Liver (tissue), 9 donors: ENCODE data around the gene ANGEL2. TPM values are rescaled to one million over a fixed set of nuclear protein-coding genes. Genes with fewer than 3 reads are reported as not detected.

Experiments
- DNase-seq: peaks from one replicate; pipeline ENCODE4 v3.0.0-alpha.2; 2017; ENCODE audit warnings: low spot score
- H3K27ac ChIP-seq, 2 donors: one replicate each; pipeline ENCODE4 v1.7.0; 2013; ENCODE audit warnings: inconsistent platforms in 2 of 2, low read length in 2 of 2, control low read depth in 1 of 2, low read depth in 1 of 2, mild to moderate bottlenecking in 1 of 2
- H3K27me3 ChIP-seq, 4 donors: one replicate each; pipeline versions ENCODE4 v1.6.1 to v1.7.0; 2013; ENCODE audit warnings: low read length in 3 of 4, inconsistent platforms in 1 of 4, mild to moderate bottlenecking in 1 of 4, moderate library complexity in 1 of 4; ENCODE audit not compliant: control insufficient read depth in 4 of 4, insufficient read depth in 4 of 4
- H3K36me3 ChIP-seq, 4 donors: one replicate each; pipeline versions ENCODE4 v1.6.1 to v1.7.0; 2013; ENCODE audit warnings: low read length in 3 of 4, mild to moderate bottlenecking in 3 of 4, low read depth in 1 of 4, moderate library complexity in 1 of 4; ENCODE audit not compliant: control insufficient read depth in 4 of 4, insufficient read depth in 3 of 4
- H3K4me1 ChIP-seq, 4 donors: one replicate each; pipeline versions ENCODE4 v1.6.1 to v1.7.0; 2013; ENCODE audit warnings: low read length in 3 of 4, mild to moderate bottlenecking in 3 of 4, moderate library complexity in 1 of 4; ENCODE audit not compliant: control insufficient read depth in 4 of 4, insufficient read depth in 4 of 4
- H3K4me3 ChIP-seq, 3 donors: one replicate each; pipeline versions ENCODE4 v1.6.1 to v1.7.0; 2013; ENCODE audit warnings: low read length in 3 of 3, control low read depth in 1 of 3, low read depth in 1 of 3, mild to moderate bottlenecking in 1 of 3
- H3K9ac ChIP-seq, 2 donors: one replicate each; pipeline ENCODE4 v1.7.0; 2013; ENCODE audit warnings: low read length in 2 of 2, mild to moderate bottlenecking in 2 of 2, moderate library complexity in 2 of 2, control low read depth in 1 of 2, low read depth in 1 of 2
- H3K9me3 ChIP-seq, 4 donors: one replicate each; pipeline versions ENCODE4 v1.6.1 to v1.7.0; 2013; ENCODE audit warnings: low read length in 3 of 4; ENCODE audit not compliant: control insufficient read depth in 4 of 4
- CTCF ChIP-seq: fragments of 150-350 bp; IDR thresholded peaks from 2 replicates; pipeline ENCODE4 v1.5.1; 2017; ENCODE audit warnings: improper control_type of control experiment, low read depth, low read length; ENCODE audit not compliant: missing input control
- EGR1 ChIP-seq, 2 donors: IDR thresholded peaks; 2 replicates each; pipeline ENCODE4 v1.6.1; 2016 to 2018; ENCODE audit warnings: antibody characterized with exemption in 2 of 2, low read depth in 2 of 2
- FOXA1 ChIP-seq: IDR thresholded peaks from 2 replicates; pipeline ENCODE4 v1.6.1; 2016; ENCODE audit warnings: antibody characterized with exemption
- FOXA2 ChIP-seq: IDR thresholded peaks from 2 replicates; pipeline ENCODE4 v1.6.1; 2016; ENCODE audit warnings: antibody characterized with exemption
- GABPA ChIP-seq, 2 donors: IDR thresholded peaks in 1 of 2; conservative IDR thresholded peaks in 1 of 2; 2 replicates each; pipeline ENCODE4 v1.6.1; 2016; ENCODE audit warnings: antibody characterized with exemption in 2 of 2, mild to moderate bottlenecking in 1 of 2, moderate library complexity in 1 of 2
- HNF4A ChIP-seq, 2 donors: conservative IDR thresholded peaks; 2 replicates each; pipeline ENCODE4 v1.6.1; 2016; ENCODE audit warnings: antibody characterized with exemption in 2 of 2, mild to moderate bottlenecking in 2 of 2
- HNF4G ChIP-seq: IDR thresholded peaks from 2 replicates; pipeline ENCODE4 v1.6.1; 2016; ENCODE audit warnings: antibody characterized with exemption
- NR2F2 ChIP-seq: IDR thresholded peaks from 2 replicates; pipeline ENCODE4 v1.6.1; 2016; ENCODE audit warnings: antibody characterized with exemption
- RAD21 ChIP-seq, 2 donors: IDR thresholded peaks; 2 replicates each; pipeline ENCODE4 v1.6.1; 2016; ENCODE audit warnings: antibody characterized with exemption in 2 of 2, mild to moderate bottlenecking in 2 of 2
- RXRA ChIP-seq, 2 donors: IDR thresholded peaks; 2 replicates each; pipeline ENCODE4 v1.6.1; 2017 to 2018; ENCODE audit warnings: antibody characterized with exemption in 2 of 2, mild to moderate bottlenecking in 1 of 2
- SP1 ChIP-seq: IDR thresholded peaks from 2 replicates; pipeline ENCODE4 v1.6.1; 2018; ENCODE audit warnings: antibody characterized with exemption, mild to moderate bottlenecking
- TAF1 ChIP-seq: conservative IDR thresholded peaks from 2 replicates; pipeline ENCODE4 v1.6.1; 2016; ENCODE audit warnings: antibody characterized with exemption, mild to moderate bottlenecking
- YY1 ChIP-seq: IDR thresholded peaks from 2 replicates; pipeline ENCODE4 v1.6.1; 2016; ENCODE audit warnings: antibody characterized with exemption, mild to moderate bottlenecking
- ZBTB33 ChIP-seq: IDR thresholded peaks from 2 replicates; pipeline ENCODE4 v1.6.1; 2016; ENCODE audit warnings: antibody characterized with exemption
- WGBS: extraction: QIAGEN DNeasy Blood & Tissue Kit; methylation state at CpG from one replicate; pipeline ENCODE4 v1.1.7; 2013; 5-methylcytosine and 5-hydroxymethylcytosine counted together
- polyA plus RNA-seq, 2 donors: library from polyadenylated mRNA; stranded (reverse) in 1 of 2; unstranded in 1 of 2; fragments of 200-250 nt in 1 of 2; fragments of >200 nt in 1 of 2; fragmentation: Nextera tagmentation in 1 of 2; extraction: Ambion mirVana in 1 of 2; gene quantifications; one replicate each; pipeline versions ENCODE4 v1.2.1 to v1.2.3, GENCODE V29; 2013 to 2015
- total RNA-seq, 2 donors: library from RNA; depleted of rRNA; stranded (reverse); fragments of >200 nt; gene quantifications; one replicate each; pipeline ENCODE4 v1.2.3, GENCODE V29; 2014
- TF ChIP-seq, protein P1 (sequence below): IDR thresholded peaks from 2 replicates; pipeline ENCODE4 v1.6.1; 2016; ENCODE audit warnings: antibody characterized with exemption
- TF ChIP-seq, protein P2 (sequence below): IDR thresholded peaks from 2 replicates; pipeline ENCODE4 v1.6.1; 2016; ENCODE audit warnings: antibody characterized with exemption
- TF ChIP-seq, protein P3 (sequence below): IDR thresholded peaks from 2 replicates; pipeline ENCODE4 v1.6.1; 2016; ENCODE audit warnings: antibody characterized with exemption, mild to moderate bottlenecking
- donor health status: healthy.
- donor health status: healthy.
- donor health status: healthy.
- donor health status: healthy.
- donor health status: healthy.

ANGEL2 gene
- total and polyA plus RNA-seq, 4 donors = 8.2 to 31.1 (median 16.4) TPM

- no peaks in the 10 kb centered on the region for H3K9me3 ChIP-seq
- 45% methylated on average over 2 of the region's 2 CpGs for WGBS
- no peak overlapping the region for H3K9ac ChIP-seq
- H3K27me3 ChIP-seq = peaks cover 0 to 15% (median 0%) of the 10 kb centered on the region in 4 donors
- H3K36me3 ChIP-seq = no peaks in the 10 kb centered on the region
- TF ChIP-seq TAF1 = no peak
- TF ChIP-seq, protein P1, sequence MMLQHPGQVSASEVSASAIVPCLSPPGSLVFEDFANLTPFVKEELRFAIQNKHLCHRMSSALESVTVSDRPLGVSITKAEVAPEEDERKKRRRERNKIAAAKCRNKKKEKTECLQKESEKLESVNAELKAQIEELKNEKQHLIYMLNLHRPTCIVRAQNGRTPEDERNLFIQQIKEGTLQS = no peak
- no peak for TF ChIP-seq FOXA1
- no peak for TF ChIP-seq GABPA (IDR thresholded peaks at IDR 0.05 in 1 of 2, conservative IDR thresholded peaks at IDR 0.05 in 1 of 2)
- TF ChIP-seq, protein P2, sequence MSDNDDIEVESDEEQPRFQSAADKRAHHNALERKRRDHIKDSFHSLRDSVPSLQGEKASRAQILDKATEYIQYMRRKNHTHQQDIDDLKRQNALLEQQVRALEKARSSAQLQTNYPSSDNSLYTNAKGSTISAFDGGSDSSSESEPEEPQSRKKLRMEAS = no peak
- no peak for TF ChIP-seq NR2F2
- no peak for TF ChIP-seq SP1
- TF ChIP-seq RAD21 (IDR thresholded peaks at IDR 0.05) = no peak
- TF ChIP-seq FOXA2 = no peak
- TF ChIP-seq, protein P3, sequence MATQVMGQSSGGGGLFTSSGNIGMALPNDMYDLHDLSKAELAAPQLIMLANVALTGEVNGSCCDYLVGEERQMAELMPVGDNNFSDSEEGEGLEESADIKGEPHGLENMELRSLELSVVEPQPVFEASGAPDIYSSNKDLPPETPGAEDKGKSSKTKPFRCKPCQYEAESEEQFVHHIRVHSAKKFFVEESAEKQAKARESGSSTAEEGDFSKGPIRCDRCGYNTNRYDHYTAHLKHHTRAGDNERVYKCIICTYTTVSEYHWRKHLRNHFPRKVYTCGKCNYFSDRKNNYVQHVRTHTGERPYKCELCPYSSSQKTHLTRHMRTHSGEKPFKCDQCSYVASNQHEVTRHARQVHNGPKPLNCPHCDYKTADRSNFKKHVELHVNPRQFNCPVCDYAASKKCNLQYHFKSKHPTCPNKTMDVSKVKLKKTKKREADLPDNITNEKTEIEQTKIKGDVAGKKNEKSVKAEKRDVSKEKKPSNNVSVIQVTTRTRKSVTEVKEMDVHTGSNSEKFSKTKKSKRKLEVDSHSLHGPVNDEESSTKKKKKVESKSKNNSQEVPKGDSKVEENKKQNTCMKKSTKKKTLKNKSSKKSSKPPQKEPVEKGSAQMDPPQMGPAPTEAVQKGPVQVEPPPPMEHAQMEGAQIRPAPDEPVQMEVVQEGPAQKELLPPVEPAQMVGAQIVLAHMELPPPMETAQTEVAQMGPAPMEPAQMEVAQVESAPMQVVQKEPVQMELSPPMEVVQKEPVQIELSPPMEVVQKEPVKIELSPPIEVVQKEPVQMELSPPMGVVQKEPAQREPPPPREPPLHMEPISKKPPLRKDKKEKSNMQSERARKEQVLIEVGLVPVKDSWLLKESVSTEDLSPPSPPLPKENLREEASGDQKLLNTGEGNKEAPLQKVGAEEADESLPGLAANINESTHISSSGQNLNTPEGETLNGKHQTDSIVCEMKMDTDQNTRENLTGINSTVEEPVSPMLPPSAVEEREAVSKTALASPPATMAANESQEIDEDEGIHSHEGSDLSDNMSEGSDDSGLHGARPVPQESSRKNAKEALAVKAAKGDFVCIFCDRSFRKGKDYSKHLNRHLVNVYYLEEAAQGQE = no peak
- TF ChIP-seq CTCF = no peak
- no peak overlapping the region for H3K27ac ChIP-seq
- no peak for DNase-seq
- peak overlapping the region in 1 of 3 donors; percentile 48 for H3K4me3 ChIP-seq
- H3K4me1 ChIP-seq = peaks cover 3 to 18% (median 9%) of the 10 kb centered on the region in 4 donors
These were observed 65.9 kb downstream of the ANGEL2 start for GRCh38 chr1:212949771-212950170.

DNA sequence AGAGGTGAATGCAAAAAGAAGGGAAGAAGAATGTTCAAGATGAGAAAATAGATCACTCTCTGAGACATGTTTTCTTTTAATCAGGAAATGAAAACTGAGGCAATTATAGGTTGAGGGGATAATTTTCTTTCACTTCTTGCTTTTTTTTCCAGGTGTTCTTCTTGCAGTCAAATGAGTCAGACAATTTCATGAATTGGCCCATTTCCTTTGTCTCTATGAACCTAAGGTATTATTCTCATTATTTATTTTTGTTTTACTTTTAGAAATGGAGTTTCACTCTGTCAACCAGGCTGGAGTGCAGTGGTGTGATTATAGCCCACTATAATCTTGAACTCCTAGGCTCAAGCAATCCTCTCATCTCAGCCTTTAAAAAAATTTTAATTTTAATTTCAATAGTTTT lies 68.8 kb downstream of the ANGEL2 start:
- peaks cover 0 to 15% (median 0%) of the 10 kb centered on the region in 4 donors for H3K27me3 ChIP-seq
- no peak overlapping the region for H3K9ac ChIP-seq
- H3K9me3 ChIP-seq = no peaks in the 10 kb centered on the region
- no peak for DNase-seq
- no peak overlapping the region for H3K27ac ChIP-seq
- H3K36me3 ChIP-seq = no peaks in the 10 kb centered on the region
- H3K4me3 ChIP-seq = no peak overlapping the region
- peaks cover 3 to 18% (median 9%) of the 10 kb centered on the region in 4 donors for H3K4me1 ChIP-seq
- TF ChIP-seq, protein P2 = no peak
- TF ChIP-seq EGR1 (IDR thresholded peaks at IDR 0.05; ENCODE audit: low read depth in 2 of 2) (no peak), ZBTB33 (no peak), SP1 (no peak), NR2F2 (no peak), FOXA1 (no peak), FOXA2 (no peak), HNF4A (conservative IDR thresholded peaks at IDR 0.05) (no peak), HNF4G (no peak), RAD21 (IDR thresholded peaks at IDR 0.05) (no peak), YY1 (no peak), RXRA (IDR thresholded peaks at IDR 0.05) (no peak), GABPA (IDR thresholded peaks at IDR 0.05 in 1 of 2, conservative IDR thresholded peaks at IDR 0.05 in 1 of 2) (no peak)
- TF ChIP-seq, protein P3 = no peak
- TF ChIP-seq, protein P1 = no peak
